ENCODE results near the gene NCOA3.

The NCOA3 gene

DNA sequence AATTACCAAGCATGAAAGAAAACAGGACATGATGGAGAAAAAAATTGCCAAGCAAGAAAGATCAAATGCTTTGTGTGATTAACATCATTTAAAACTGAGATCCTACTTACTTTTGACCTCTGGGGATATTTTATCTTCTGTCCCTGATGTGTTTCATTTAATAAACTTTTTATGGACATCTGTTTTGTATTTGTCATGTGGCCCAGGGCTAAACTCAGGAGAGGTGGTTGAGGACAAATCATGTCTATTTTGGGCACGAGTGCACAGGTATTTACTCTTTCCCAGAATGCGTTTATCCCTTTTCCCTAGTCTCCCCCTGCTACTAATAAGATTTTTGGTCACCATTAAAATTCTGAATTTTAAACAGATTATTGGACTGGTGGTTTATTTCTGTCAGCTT is 128.2 kb downstream of the NCOA3 start:
- Histone ChIP-seq H3K4me1 (ENCODE audit: control insufficient read depth, insufficient read depth, low read length) (no peaks in the 10 kb centered on the region), H3K4me3 (ENCODE audit: low read length) (no peak overlapping the region), H3K9me3 (ENCODE audit: control insufficient read depth, low read length) (no peaks in the 10 kb centered on the region), H3K36me3 (ENCODE audit: control insufficient read depth, insufficient read depth, low read length, severe bottlenecking) (peaks cover 78% of the 10 kb centered on the region), H3K27me3 (replicated peaks; ENCODE audit: control insufficient read depth, insufficient read depth, low read length) (no peaks in the 10 kb centered on the region), H3K9ac (ENCODE audit: low read length) (no peak overlapping the region)
- DNase-seq (ENCODE audit: low read depth): no peak

DNA sequence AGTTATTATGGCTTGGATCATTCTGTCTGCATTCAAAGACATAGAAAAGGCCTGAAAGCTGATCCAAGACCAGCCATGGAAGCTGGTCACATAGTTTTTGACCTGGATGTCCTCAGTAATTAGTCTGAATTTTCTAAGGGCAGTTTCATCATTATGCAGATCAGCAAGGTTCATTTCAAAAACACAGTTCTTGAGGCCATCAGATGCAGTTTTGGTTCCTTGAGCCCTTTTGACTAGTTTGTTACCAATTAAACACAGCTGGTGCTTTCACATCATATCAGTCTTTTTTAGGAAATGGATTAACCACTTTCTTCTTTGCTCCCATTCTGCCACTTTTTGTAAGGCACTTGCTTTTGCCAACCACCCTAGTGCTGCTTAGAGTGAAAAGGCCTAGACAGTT is 129.4 kb downstream of the NCOA3 start:
- Histone ChIP-seq H3K36me3 (ENCODE audit: control insufficient read depth, insufficient read depth, low read length, severe bottlenecking) (peaks cover 78% of the 10 kb centered on the region), H3K9ac (ENCODE audit: low read length) (no peak overlapping the region), H3K4me1 (ENCODE audit: control insufficient read depth, insufficient read depth, low read length) (no peaks in the 10 kb centered on the region), H3K4me3 (ENCODE audit: low read length) (no peak overlapping the region), H3K9me3 (ENCODE audit: control insufficient read depth, low read length) (no peaks in the 10 kb centered on the region), H3K27me3 (replicated peaks; ENCODE audit: control insufficient read depth, insufficient read depth, low read length) (no peaks in the 10 kb centered on the region)
- no peak for DNase-seq (ENCODE audit: low read depth)

DNA sequence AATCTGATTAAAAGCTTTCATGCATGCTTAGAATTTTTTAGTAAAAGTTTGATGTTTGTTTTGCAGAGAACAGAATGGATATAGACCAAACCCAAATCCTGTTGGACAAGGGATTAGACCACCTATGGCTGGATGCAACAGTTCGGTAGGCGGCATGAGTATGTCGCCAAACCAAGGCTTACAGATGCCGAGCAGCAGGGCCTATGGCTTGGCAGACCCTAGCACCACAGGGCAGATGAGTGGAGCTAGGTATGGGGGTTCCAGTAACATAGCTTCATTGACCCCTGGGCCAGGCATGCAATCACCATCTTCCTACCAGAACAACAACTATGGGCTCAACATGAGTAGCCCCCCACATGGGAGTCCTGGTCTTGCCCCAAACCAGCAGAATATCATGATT is 133.6 kb downstream of the NCOA3 start:
- Histone ChIP-seq H3K9me3 (ENCODE audit: control insufficient read depth, low read length) (no peaks in the 10 kb centered on the region), H3K4me1 (ENCODE audit: control insufficient read depth, insufficient read depth, low read length) (peaks cover 3% of the 10 kb centered on the region), H3K36me3 (ENCODE audit: control insufficient read depth, insufficient read depth, low read length, severe bottlenecking) (peaks cover 82% of the 10 kb centered on the region), H3K4me3 (ENCODE audit: low read length) (no peak overlapping the region), H3K9ac (ENCODE audit: low read length) (no peak overlapping the region), H3K27me3 (replicated peaks; ENCODE audit: control insufficient read depth, insufficient read depth, low read length) (no peaks in the 10 kb centered on the region)
- DNase-seq (ENCODE audit: low read depth): no peak

DNA sequence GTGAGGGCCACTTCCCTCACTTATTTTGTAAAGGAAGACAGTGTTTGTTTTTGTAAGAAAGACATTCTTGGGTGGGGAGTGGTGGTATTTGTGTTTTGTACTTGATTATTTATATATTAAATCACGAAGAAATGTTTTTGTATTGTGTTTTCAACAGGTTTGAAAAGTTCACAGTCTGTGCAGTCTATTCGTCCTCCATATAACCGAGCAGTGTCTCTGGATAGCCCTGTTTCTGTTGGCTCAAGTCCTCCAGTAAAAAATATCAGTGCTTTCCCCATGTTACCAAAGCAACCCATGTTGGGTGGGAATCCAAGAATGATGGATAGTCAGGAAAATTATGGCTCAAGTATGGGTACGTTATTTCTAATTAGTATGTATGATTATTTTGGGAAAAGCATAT is 137.2 kb downstream of the NCOA3 start:
- H3K36me3 ChIP-seq (ENCODE audit: control insufficient read depth, insufficient read depth, low read length, severe bottlenecking): peaks cover 77% of the 10 kb centered on the region
- H3K4me3 ChIP-seq (ENCODE audit: low read length): no peak overlapping the region
- DNase-seq (ENCODE audit: low read depth): no peak
- no peak overlapping the region for H3K9ac ChIP-seq (ENCODE audit: low read length)
- no peaks in the 10 kb centered on the region for H3K27me3 ChIP-seq (replicated peaks; ENCODE audit: control insufficient read depth, insufficient read depth, low read length)
- H3K9me3 ChIP-seq (ENCODE audit: control insufficient read depth, low read length): no peaks in the 10 kb centered on the region
- H3K4me1 ChIP-seq (ENCODE audit: control insufficient read depth, insufficient read depth, low read length): peaks cover 18% of the 10 kb centered on the region

DNA sequence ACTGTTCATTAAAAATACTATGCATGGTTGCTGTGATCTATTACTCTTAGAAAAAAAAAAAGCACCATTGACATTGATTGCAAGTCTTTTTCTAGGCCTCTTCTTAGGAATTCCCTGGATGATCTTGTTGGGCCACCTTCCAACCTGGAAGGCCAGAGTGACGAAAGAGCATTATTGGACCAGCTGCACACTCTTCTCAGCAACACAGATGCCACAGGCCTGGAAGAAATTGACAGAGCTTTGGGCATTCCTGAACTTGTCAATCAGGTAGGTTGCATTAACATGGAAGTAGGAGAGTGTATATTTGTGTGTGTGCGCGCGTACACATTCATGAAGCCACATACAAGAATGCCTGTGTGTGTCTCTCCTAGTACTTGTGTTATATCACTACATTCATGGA is 140.4 kb downstream of the NCOA3 start:
- no peak for DNase-seq (ENCODE audit: low read depth)
- Histone ChIP-seq H3K4me3 (ENCODE audit: low read length) (no peak overlapping the region), H3K36me3 (ENCODE audit: control insufficient read depth, insufficient read depth, low read length, severe bottlenecking) (peaks cover 70% of the 10 kb centered on the region), H3K4me1 (ENCODE audit: control insufficient read depth, insufficient read depth, low read length) (peaks cover 18% of the 10 kb centered on the region), H3K9ac (ENCODE audit: low read length) (no peak overlapping the region), H3K9me3 (ENCODE audit: control insufficient read depth, low read length) (no peaks in the 10 kb centered on the region), H3K27me3 (replicated peaks; ENCODE audit: control insufficient read depth, insufficient read depth, low read length) (no peaks in the 10 kb centered on the region)

DNA sequence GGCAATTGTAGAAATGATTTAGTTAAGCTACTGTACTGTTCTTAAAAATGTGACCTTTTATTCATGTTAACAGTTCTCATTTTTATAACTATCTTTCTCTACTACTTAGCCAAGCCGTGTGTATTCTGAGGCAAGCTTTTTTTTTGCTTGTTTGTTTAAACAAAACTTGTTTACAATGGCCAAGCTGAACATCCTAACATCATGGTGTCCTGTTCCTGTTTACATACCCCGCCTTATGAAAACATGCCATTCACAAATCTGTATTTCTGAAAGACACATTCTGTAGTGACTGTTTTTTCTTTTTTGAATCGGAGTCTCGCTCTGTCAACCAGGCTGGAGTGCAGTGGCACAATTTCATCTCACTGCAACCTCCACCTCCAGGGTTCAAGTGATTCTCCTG is 140.9 kb downstream of the NCOA3 start:
- H3K9ac ChIP-seq (ENCODE audit: low read length): no peak overlapping the region
- H3K36me3 ChIP-seq (ENCODE audit: control insufficient read depth, insufficient read depth, low read length, severe bottlenecking): peaks cover 70% of the 10 kb centered on the region
- H3K4me3 ChIP-seq (ENCODE audit: low read length): no peak overlapping the region
- no peaks in the 10 kb centered on the region for H3K27me3 ChIP-seq (replicated peaks; ENCODE audit: control insufficient read depth, insufficient read depth, low read length)
- no peak for DNase-seq (ENCODE audit: low read depth)
- H3K9me3 ChIP-seq (ENCODE audit: control insufficient read depth, low read length): no peaks in the 10 kb centered on the region
- H3K4me1 ChIP-seq (ENCODE audit: control insufficient read depth, insufficient read depth, low read length): peaks cover 18% of the 10 kb centered on the region

DNA sequence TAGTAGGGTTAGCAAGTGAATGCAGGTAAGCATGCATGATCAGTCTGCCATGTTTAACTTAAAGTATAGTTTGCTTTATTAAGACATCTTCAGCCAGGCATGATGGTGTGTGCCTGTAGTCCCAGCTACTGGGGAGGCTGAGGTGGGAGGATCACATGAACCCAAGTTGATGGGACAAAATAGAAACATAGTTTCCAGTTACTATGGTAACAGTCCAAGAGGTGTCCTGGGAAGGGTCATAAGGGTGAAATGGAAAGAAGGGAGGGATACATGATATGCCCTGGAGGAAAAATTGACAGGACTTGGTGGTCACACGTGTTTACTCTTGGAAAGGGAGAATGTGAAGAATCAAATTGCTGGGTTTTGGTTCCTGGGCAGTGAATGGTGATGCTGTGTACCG is 143.9 kb downstream of the NCOA3 start:
- Histone ChIP-seq H3K9me3 (ENCODE audit: control insufficient read depth, low read length) (no peaks in the 10 kb centered on the region), H3K9ac (ENCODE audit: low read length) (no peak overlapping the region), H3K36me3 (ENCODE audit: control insufficient read depth, insufficient read depth, low read length, severe bottlenecking) (peaks cover 63% of the 10 kb centered on the region), H3K4me1 (ENCODE audit: control insufficient read depth, insufficient read depth, low read length) (peaks cover 15% of the 10 kb centered on the region), H3K27me3 (replicated peaks; ENCODE audit: control insufficient read depth, insufficient read depth, low read length) (no peaks in the 10 kb centered on the region), H3K4me3 (ENCODE audit: low read length) (no peak overlapping the region)
- DNase-seq (ENCODE audit: low read depth): no peak

DNA sequence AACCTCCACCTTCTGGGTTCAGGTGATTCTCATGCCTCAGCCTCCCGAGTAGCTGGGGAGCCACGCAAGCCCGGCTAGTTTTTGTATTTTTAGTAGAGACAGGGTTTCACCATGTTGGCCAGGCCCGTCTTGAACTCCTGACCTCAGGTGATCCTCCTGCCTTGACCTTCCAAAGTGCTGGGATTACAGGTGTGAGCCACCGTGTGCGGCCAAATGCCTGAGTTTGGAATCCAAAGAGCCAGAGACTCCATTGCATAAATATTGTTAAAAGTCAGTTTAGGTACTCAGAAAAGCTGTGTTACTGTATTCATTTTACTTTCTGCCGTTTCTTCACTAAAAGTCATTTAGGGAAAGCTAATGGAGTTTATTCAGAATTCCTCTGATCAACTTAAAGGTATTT is 146.3 kb downstream of the NCOA3 start:
- H3K27me3 ChIP-seq (replicated peaks; ENCODE audit: control insufficient read depth, insufficient read depth, low read length): no peaks in the 10 kb centered on the region
- no peak for DNase-seq (ENCODE audit: low read depth)
- no peak overlapping the region for H3K9ac ChIP-seq (ENCODE audit: low read length)
- H3K4me3 ChIP-seq (ENCODE audit: low read length): no peak overlapping the region
- no peaks in the 10 kb centered on the region for H3K9me3 ChIP-seq (ENCODE audit: control insufficient read depth, low read length)
- H3K36me3 ChIP-seq (ENCODE audit: control insufficient read depth, insufficient read depth, low read length, severe bottlenecking): peaks cover 73% of the 10 kb centered on the region
- H3K4me1 ChIP-seq (ENCODE audit: control insufficient read depth, insufficient read depth, low read length): no peaks in the 10 kb centered on the region

DNA sequence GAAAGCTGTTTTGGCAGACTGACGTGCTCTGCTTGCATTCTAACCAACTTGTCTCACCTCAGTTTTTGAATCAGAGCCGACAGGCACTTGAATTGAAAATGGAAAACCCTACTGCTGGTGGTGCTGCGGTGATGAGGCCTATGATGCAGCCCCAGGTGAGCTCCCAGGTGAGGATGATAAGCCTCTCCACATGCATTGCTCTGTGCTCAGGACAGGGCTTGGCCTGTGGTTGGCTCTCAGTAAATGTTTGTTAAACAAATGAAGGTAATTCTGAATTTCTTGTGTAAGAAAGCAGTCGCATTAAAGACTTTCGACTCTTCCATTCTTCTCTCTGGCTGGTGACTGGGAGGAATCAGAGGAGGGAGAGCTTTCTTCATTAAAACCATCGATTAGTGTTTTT is 147.3 kb downstream of the NCOA3 start:
- no peaks in the 10 kb centered on the region for H3K4me1 ChIP-seq (ENCODE audit: control insufficient read depth, insufficient read depth, low read length)

DNA sequence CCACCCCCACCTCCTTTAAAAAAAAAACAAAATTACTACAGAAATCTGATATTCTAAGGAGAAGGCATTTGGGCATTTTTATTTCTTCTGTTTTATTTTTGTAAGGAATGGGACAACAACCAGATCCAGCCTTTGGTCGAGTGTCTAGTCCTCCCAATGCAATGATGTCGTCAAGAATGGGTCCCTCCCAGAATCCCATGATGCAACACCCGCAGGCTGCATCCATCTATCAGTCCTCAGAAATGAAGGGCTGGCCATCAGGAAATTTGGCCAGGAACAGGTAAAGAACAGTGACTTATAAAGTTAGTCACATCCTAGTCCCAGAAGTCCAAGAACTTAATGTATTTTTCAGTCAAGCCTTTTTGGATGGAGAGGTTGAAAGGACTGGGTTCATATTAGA is 150.6 kb downstream of the NCOA3 start:
- peaks cover 74% of the 10 kb centered on the region for H3K36me3 ChIP-seq (ENCODE audit: control insufficient read depth, insufficient read depth, low read length, severe bottlenecking)
- no peak for DNase-seq (ENCODE audit: low read depth)

More for the DNA sequence above, 147.3 kb downstream of the NCOA3 start:
- H3K4me3 ChIP-seq (ENCODE audit: low read length): no peak overlapping the region
- DNase-seq (ENCODE audit: low read depth): no peak
- peaks cover 74% of the 10 kb centered on the region for H3K36me3 ChIP-seq (ENCODE audit: control insufficient read depth, insufficient read depth, low read length, severe bottlenecking)
- H3K27me3 ChIP-seq (replicated peaks; ENCODE audit: control insufficient read depth, insufficient read depth, low read length): no peaks in the 10 kb centered on the region
- H3K9ac ChIP-seq (ENCODE audit: low read length): no peak overlapping the region
- H3K9me3 ChIP-seq (ENCODE audit: control insufficient read depth, low read length): no peaks in the 10 kb centered on the region

DNA sequence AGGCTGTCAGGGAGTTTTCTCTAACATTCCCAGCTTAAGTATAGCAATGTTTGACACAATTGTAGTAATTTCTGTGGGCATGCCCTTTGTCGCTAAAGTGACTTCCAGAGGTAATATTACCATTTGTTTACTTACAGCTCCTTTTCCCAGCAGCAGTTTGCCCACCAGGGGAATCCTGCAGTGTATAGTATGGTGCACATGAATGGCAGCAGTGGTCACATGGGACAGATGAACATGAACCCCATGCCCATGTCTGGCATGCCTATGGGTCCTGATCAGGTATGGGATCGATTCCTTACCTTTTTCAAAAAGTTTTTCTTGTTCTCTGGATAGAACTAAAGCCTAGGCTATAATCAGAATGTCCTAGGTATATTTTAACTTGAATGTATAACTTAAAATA is 151.1 kb downstream of the NCOA3 start:
- Histone ChIP-seq H3K27me3 (replicated peaks; ENCODE audit: control insufficient read depth, insufficient read depth, low read length) (no peaks in the 10 kb centered on the region), H3K4me1 (ENCODE audit: control insufficient read depth, insufficient read depth, low read length) (no peaks in the 10 kb centered on the region)

More for the DNA sequence above, 150.6 kb downstream of the NCOA3 start:
- Histone ChIP-seq H3K4me1 (ENCODE audit: control insufficient read depth, insufficient read depth, low read length) (no peaks in the 10 kb centered on the region), H3K9ac (ENCODE audit: low read length) (no peak overlapping the region), H3K27me3 (replicated peaks; ENCODE audit: control insufficient read depth, insufficient read depth, low read length) (no peaks in the 10 kb centered on the region), H3K9me3 (ENCODE audit: control insufficient read depth, low read length) (no peaks in the 10 kb centered on the region), H3K4me3 (ENCODE audit: low read length) (no peak overlapping the region)

DNA sequence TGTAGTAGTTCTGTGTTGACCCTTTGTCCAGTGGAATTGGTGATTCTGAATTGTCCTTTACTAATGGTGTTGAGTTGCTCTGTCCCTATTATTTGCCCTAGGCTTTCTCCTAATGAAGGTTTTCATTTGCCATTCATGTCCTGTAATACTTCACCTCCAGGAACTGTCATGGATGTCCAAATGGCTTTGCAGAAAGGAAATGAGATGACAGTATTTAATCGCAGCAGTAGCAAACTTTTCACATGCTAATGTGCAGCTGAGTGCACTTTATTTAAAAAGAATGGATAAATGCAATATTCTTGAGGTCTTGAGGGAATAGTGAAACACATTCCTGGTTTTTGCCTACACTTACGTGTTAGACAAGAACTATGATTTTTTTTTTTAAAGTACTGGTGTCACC is 152.2 kb downstream of the NCOA3 start:
- H3K9me3 ChIP-seq (ENCODE audit: control insufficient read depth, low read length): no peaks in the 10 kb centered on the region
- H3K36me3 ChIP-seq (ENCODE audit: control insufficient read depth, insufficient read depth, low read length, severe bottlenecking): peaks cover 71% of the 10 kb centered on the region

More for the DNA sequence above, 151.1 kb downstream of the NCOA3 start:
- Histone ChIP-seq H3K9me3 (ENCODE audit: control insufficient read depth, low read length) (no peaks in the 10 kb centered on the region), H3K36me3 (ENCODE audit: control insufficient read depth, insufficient read depth, low read length, severe bottlenecking) (peaks cover 71% of the 10 kb centered on the region), H3K4me3 (ENCODE audit: low read length) (no peak overlapping the region), H3K9ac (ENCODE audit: low read length) (no peak overlapping the region)
- no peak for DNase-seq (ENCODE audit: low read depth)

More for the DNA sequence above, 152.2 kb downstream of the NCOA3 start:
- DNase-seq (ENCODE audit: low read depth): no peak
- Histone ChIP-seq H3K4me1 (ENCODE audit: control insufficient read depth, insufficient read depth, low read length) (no peaks in the 10 kb centered on the region), H3K9ac (ENCODE audit: low read length) (no peak overlapping the region), H3K4me3 (ENCODE audit: low read length) (no peak overlapping the region), H3K27me3 (replicated peaks; ENCODE audit: control insufficient read depth, insufficient read depth, low read length) (no peaks in the 10 kb centered on the region)

Measured in adipocyte (in vitro differentiated cells).